ENCODE data around the gene ADAT2.

ADAT2 gene

DNA sequence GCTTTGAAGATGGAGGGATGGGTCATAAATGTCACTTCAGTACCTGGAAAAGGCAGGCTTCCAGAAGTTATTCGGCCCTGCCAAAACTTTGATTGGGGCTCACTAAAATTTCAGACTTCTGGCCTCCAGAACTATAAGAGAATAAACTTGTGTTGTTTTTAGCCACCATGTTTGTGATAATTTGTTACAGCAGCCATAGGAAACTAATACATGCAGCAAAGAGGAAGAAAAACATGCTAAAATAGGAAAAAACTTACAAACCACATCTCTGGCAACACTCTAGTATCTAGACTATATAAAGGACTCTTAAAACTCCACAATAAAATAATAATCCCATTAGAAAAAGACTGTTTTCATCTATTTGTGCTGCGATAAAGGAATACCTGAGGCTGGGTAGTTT is 9.5 kb downstream of the ADAT2 start:
- no peak for DNase-seq

DNA sequence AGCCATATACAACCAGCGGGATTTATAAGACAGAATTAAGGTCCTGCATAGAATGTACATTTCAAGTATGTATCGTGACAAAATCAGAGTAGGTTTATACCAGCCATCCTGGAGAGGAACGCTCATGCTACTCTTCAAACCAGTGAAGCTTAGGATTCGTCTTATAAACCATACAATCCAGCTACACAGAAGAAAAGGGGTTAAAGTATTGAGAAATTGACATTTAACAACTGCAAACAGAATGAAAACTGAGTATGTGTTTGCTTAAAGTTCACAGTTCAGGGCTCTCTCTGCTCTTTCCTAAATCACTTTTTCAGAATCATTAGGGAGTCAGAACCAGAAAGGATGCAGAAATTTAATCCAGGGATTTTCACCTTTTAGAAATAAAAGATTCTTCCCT is 17.9 kb downstream of the ADAT2 start:
- no peak for DNase-seq

DNA sequence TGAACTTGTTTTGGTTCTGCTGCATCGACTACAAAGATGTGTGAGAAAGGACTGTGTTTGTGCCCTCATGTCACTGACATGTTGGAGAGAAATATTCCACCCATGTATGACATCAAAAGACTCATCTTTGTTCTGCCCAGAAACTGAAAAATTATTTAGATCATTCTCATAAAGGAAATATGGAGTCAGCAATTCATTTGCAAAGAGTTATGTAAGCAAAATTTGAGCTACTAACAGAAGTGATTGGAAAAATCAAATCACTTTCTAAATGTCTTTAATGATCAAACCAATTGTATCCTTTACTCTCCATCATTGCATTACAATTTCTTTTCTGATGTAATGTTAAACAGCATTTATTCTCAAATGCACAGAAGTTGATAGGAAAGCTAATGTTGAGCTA is 19.3 kb downstream of the ADAT2 start:
- DNase-seq: no peak

DNA sequence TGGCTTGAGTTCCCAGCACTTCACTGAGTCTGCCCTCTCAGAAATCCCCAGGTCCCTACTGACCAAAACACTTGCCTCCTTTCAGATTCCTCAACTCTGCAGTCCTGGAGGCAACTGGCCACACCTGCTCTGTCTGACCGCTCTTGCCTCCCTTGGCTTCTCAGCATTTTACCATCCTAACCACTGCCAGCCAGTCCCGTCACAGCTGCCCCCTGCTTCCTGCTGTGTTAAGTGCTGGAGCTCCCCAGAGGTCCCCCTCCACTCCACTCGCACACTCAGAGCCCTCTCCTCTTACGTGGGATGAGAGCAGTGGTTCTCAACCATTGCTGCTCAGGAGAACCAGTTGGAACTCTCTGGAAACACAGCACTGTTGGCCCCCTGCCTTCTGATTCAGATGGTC is 20.5 kb downstream of the ADAT2 start:
- DNase-seq: no peak

DNA sequence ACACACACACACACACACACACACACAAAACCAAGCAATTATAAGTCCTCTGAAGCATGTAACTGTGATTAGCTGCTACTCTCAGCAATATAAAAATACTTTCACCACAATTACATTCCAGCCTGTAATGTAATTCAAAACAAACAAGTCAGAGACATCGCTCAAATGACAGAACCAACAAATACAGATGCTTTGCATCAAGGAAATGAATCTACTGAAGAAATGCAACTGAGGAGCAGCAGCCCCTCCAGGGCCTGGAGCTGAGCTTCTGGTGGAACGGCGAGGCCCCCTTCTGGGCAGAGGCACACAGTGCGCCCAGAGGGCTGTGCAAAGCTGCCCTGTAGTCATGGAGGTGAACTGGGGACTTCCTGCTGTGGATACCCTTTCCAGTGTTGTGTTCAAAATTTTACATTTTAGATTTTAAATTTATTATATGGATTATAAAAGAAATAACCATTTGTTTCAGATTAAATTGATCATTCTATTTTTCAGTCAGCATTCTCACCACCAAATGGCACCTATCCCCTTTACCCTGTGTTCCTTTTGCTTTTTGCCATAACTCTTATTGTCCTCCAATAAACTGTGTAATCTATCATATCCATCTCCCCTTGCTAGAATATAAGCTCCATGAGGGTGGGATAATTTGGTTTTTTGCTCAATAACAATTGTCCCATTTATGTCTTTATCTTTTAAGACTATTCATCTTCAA is 23.2 kb downstream of the ADAT2 start:
- DNase-seq: peak; percentile 84

DNA sequence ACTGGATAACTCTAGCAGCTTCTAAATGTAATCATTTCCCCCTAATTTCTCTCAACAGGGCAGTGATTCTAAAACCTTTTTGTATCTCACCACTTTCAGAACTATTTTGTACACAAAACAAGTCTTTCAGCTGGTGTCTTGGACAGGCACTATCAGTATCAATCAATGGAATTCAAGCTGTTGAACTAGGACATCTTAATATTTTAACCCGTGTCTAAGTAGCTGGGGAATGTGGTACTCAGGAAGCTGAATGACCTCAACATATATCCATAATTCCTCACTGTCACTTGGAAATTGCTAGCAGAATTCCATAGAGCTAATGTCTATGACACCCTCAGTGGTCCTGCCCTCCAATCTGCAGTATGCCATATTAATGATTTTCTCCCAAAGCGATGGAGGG is 24.5 kb downstream of the ADAT2 start:
- DNase-seq: no peak

DNA sequence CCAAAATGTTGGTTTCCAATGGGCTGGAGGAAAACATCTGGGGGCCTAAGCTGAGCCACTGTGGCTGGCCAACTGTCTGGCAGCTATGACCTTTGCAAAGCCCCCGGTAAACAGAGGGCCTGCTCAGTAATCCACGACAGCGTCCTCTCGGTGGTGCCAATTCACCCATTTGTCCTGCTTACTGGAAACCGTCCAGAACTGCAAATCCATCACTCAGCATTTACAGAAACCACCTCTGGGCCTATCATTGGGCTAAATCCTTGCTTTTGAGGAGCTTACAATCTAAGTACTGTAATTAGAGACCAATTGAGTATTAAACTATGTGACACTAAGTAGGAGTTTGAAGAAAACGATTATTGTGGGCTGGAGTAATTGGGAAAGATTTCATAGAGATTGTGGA is 31.0 kb downstream of the ADAT2 start:
- no peak for DNase-seq

DNA sequence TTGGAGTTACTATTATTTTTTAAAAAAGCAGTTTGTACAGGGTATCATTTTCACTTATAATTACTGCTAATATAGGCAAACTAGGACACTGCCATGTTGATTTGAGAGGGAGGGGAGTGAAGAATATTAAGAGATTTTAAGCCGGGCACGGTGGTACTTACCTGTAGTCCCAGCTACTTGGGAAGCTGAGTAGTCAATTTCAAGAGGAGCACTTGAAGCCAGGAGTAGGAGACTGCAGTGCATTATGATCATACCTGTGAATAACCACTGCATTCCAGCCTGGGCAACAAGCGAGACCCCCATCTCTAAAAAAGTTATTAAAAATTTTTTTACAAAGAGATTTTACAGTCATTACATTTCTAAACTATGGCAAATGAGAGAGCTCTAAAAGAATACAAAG is 35.7 kb downstream of the ADAT2 start:
- DNase-seq: no peak

DNA sequence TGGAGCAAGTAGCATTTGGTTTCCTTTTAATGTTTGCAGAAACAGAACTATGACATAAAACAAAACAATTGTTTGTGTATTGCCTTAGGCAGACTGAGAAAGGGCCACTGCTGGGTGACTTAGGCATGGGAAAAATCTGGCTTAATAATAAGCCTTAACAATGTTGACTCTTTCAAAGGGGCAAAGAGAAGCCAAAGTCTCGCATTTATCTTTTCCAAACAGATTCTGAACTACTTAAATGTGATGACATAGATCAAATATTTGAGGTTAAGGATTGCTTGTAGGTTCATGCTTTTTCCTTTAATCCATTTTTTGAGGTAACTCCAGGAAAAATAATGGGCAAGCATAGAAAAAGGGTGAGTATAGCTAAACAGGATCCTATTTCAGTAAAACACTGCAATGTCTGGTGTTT is 39.6 kb downstream of the ADAT2 start:
- no peak for DNase-seq

DNA sequence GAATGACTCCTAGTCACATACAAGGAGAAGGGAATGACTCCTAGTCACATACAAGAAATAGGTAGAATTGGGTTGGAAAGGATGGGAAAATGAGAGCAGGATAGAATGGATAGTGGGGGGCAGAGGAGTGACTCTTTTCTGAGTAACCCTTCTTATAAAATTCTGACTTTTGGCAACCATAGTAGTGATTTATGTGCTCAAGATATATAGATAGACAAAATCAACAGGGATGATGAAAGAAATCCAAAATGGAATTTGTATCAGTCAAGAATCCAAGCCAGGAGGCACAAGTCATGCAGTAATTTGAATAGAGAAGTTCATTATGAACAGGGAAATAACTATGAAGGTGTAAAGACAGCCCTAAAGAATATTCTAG is 41.7 kb downstream of the ADAT2 start:
- no peak for DNase-seq

DNA sequence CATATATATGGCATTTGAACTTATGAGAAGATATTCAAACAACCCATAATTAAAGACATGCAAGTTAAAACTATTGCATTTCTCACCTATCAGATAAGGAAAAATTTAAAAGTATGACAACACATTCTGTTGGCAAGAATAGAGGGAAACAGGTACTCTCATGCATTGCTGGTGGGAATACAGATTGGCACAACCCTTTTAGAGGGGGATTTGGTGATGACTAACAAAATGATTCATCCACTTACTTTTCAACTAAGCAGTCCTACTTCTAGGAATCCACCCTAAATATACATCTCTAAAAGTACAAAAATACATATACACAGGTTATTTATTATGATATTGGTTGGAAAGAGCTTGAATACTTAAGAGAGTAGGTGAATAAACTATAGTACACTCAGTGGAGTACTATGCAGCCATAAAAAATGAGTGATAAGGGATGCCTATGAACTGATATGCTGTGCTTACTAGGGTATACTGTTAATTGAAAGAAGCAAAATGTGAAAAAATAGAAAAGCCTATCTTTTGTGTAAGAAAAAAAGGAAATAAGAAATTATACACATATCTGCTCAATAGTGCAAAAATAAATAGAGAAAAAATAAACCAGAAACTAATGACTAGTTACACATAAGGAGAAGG is 42.2 kb downstream of the ADAT2 start:
- DNase-seq: no peak

DNA sequence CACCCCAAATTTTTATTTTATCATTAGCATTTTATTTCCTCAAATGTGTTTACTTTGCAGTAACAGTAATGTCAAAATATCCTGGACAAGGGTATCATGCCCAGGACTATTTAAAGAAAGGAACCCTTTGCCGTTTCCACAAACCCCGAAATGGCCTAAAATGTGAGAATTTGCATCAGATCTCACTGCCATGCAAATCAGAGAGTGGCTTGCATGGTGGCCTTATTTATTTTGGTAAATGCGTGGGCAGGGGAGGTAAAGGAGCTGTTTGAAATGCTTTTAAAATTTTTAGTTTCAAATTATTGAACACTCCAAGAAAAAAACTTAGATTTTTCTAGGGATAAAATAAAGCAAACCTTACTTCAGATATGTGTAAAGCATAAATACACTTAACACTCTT is 43.8 kb downstream of the ADAT2 start:
- no peak for DNase-seq

DNA sequence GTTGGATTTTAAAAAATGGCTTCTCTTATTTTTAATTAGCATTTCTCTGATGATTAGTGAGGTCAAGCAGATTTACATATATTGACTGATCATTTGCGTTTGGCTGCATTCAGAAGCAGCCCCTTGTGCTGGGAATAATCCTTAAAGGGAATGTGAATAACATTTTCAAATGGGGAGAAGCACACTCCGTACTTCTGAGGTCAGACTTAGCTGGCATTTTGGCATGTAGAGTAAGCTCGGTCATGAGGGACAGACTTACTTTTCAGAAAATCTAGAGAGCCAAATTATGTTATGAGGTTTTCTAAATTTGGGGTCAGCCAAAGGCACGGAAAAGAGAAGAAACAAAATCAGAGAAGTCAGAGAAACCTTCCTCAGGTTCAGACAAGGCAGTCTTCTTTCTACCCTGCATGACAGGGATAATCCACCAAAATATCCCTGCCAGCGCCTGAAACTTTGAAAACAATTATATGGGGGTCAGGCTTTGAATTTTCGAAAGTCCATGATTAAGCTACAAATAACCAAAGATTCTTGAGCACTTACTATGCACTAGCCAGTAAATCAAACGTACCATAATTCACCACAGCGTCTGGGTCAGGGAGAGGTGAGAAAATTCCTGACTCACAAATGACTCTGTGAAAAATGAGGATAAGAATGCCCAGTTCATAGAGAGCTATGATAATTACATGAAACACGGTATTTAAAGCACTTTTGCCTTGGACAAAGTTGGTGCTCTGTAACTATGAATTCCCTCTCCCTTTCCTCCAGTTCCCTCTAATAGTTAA is 44.9 kb downstream of the ADAT2 start:
- DNase-seq: no peak

DNA sequence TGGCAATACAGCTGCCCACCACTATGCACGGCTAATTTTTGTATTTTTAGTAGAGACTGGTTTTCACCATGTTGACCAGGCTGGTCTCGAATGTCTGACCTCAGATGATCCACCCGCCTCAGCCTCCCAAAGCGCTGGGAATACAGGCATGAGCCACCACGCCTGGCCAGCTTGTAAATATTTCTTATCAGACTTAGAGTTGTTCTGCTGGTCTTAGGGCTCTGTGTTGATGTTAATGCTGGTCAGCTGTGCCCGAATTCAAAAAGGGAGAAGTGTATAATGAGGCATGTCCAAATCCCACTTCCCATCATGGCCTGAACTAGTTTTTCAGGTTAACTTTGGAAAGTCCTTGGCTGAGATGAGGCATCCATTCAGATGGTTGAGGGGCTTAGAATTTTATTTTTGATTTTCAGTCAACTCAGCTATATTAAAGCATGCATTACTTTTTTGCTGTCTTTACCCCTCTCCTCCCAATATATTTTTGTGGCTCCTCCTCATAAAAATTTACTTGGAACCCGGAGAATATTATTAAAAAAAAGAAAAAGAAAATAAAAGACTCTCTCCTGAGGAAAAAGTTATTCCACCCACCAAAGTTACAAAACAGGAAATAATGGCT is 47.7 kb downstream of the ADAT2 start:
- DNase-seq: no peak

DNA sequence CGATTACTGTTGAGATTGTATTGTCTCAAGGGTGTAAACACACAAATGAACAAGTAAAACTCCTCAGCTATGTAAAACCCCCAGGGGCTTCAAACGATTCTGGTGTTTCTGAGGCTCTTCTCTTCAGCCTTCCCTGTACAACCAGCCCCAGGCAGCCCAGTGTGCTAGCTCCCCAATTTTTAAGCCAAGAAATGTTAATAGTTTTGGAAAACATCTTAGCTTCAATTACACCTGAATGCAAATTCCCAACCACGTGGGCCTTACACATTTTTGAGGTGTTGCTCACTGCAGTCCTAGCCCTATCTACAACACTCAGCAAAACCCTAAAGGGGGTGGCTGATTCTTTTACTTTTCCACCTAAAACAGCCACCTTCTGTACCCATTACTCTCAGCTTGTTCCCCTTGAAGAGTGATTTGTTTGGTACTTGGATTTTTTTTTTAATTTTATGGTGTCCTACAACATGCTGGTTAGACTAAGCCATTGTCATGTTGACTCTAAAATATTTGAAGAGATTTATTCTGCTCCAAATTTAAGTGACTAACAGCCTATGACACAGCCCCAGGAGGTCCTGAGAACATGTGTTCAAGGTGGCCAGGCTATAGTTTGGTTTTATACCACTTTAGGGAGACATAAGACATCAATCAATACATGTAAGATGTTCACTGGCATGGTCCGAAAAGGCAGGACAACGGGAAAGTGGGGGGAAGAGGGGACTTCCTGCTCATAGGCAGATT is 48.7 kb downstream of the ADAT2 start:
- no peak for DNase-seq

DNA sequence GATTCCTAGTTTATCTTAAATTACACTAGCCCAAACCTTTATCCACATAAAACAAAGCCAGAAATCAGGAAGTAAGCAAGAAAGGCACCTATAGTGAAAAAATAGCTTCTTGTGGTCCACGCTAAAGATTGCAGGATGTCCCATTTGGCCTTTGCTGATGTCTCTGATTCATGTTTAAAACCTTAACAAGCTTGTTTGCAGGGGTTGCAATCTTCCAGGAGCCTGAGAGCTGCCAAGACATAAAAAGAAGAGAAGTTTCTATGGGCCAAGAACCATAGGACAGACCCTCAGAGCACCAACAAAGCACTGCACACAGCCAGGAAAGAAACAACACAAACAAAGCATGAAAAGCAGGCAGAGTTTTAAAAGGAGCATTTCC is 49.4 kb downstream of the ADAT2 start:
- no peak for DNase-seq

DNA sequence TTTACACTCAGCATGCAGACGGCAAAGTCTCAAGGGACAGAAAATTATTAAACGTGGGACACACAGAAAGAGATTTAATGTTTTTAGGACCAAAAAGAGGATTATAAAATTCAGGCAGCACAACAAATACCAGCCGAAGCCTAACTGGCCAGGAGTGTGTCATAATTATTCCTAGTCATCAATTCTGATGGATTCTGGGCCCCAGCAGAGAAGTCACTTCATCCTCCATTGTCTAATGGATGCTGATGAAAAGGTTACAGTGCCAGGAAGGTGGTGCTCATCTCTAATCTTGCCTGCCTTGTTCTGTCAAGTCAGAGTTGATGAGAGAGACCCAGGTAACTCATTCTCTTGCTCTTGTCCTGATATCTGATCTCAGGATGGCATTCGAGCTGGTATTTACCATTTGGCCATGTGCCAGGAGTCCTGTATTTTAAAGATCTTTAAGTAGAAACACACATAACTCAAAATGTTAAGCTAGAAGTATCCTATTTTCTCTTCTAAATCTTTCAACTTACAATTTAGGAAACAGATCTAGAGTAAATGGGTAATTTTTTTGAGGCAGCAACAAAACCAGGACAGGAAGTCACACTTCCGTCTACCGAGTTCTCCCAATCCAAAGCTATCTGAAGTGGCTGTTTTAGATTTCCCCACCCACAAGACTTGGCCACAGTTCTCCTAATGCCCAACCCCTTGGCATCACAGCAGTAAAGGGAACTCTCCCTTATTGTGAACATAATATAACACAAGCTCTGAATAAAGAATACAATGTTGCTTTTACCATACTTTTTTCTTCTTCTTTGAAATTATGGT is 50.0 kb downstream of the ADAT2 start:
- DNase-seq: peak; percentile 75

DNA sequence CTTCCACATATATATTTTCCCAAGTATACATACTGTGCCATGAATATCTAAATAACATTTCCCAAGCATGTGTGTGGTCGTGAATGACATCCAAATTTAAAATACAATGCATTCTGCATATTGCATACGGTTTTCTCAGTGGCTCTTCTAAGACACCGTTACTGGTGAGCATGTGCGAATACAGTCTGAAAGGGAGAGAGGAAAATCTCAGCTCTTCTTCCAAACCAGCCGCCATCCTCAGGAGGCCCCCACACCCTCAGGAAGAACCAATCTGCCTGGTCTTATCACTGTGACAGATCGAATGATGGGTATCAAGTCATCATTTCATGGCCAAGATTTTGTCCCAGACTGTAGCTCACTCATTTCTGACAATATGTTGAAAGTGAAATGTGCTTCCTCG is 50.7 kb downstream of the ADAT2 start:
- no peak for DNase-seq

DNA sequence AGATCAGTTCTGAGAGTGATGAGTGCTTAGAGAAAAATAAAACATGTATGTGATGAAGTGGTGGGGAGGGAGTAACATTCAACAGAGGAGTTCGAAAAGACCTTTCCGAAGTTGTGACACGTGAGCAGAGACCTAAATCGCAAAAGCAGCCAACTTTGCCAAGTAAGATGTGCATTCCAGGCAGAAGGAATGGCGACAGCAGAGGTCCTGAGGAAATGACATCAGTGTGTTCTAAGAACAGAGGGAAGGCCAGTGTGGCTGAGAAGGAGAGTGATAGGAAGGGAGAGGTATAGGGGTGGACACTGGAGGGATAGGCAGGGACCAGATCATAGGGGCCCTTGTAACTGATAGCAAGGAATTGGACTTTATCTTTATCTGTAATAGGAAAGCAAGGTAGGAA is 51.3 kb downstream of the ADAT2 start:
- no peak for DNase-seq

DNA sequence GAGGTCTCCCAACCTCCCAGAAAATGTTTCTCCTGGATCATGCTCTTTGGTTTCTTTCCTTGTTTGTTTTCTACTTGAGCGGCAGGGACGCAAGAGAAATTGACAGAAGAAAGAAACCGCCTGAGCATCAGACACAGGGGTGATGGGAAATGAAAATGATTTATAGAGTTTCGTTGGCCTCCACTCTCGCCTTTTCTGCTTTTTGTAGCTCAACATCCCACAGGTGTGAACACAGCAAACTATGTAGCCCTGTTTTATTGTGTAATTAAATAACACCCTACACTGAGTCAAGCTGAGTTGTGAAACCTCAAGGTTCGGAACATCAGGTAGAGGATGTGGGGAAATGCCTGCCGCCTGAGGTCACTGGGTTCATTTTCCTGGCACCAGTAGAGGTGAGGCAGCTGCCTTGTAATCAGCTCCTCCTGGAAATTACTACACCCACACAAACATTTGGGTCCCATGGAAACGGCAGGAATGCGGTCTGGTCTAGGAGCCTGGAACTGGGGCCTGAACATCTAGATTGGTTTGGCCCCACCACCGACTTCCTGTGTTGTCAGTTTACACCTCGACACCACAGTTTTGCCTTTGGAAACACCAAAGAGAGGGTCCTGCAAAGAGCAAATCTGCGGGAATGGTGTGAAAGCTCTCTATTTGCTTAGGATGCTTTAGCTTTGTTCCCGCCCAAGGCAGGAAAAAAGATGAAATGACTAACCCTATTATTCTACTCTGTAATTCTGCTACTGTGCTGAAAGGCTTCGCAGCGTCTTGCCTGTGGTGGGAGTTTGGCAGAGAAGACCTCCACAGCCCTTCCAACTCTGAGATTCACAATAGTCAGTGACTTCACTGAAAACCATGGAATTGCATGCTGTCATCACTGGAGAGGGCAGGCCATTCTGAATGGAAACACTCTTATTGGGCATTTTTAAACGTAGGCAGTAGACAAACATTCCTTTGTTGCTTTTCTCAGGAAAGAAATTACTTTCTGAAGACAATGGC is 53.0 kb downstream of the ADAT2 start:
- no peak for DNase-seq

All from hematopoietic multipotent progenitor cell treated with erythropoietin and hydrocortisone succinate and interleukin-3 and kit ligand, for 4 days (in vitro differentiated cells).